Transverse colon (tissue), 4 donors: ENCODE measurements around the gene ASB17. TPM values are rescaled to one million over a fixed set of nuclear protein-coding genes. Genes with fewer than 3 reads are reported as not detected.

Experiments used
- DNase-seq: peaks from one replicate; pipeline ENCODE4 v3.0.0-alpha.2; 2019
- H3K27ac ChIP-seq, 4 donors: fragments of 200-600 bp; sonication (generic); 2 replicates each; pipeline ENCODE4 v1.5.1; 2016 to 2018; ENCODE audit warnings: inconsistent platforms in 4 of 4
- H3K27me3 ChIP-seq: fragments of 200-600 bp; sonication (generic); 2 replicates; pipeline ENCODE4 v1.5.1; 2017; ENCODE audit warnings: inconsistent platforms
- H3K36me3 ChIP-seq, 4 donors: fragments of 200-600 bp; sonication (generic); 2 replicates each; pipeline ENCODE4 v1.5.1; 2017 to 2019; ENCODE audit warnings: inconsistent platforms in 4 of 4
- H3K4me1 ChIP-seq, 4 donors: fragments of 200-600 bp; sonication (generic); 2 replicates each; pipeline ENCODE4 v1.5.1; 2017 to 2020; ENCODE audit warnings: inconsistent platforms in 4 of 4
- H3K4me3 ChIP-seq, 4 donors: fragments of 200-600 bp; sonication (generic); 1 replicate in 1 of 4; 2 replicates in 3 of 4; pipeline versions ENCODE4 v1.5.1 to v1.6.1; 2017 to 2019; ENCODE audit warnings: inconsistent platforms in 4 of 4
- H3K9me3 ChIP-seq, 2 donors: fragments of 200-600 bp; sonication (generic); 2 replicates each; pipeline ENCODE4 v1.5.1; 2017 to 2019; ENCODE audit warnings: inconsistent platforms in 2 of 2
- CTCF ChIP-seq, 5 experiments: fragments of 200-600 bp in 3 of 5; fragments of 450-650 bp in 2 of 5; sonication (generic) in 3 of 5; IDR thresholded peaks; 1 replicate in 2 of 5; 2 replicates in 3 of 5; pipeline ENCODE4 v1.5.1; 2016 to 2017; ENCODE audit warnings: antibody characterized with exemption in 5 of 5, inconsistent platforms in 3 of 5, mild to moderate bottlenecking in 2 of 5, moderate library complexity in 1 of 5
- EP300 ChIP-seq: sonication (generic); formaldehyde crosslinking; IDR thresholded peaks from one replicate; pipeline ENCODE4 v1.6.1; 2017; ENCODE audit warnings: antibody characterized with exemption, low read depth
- POLR2A ChIP-seq: fragments of 450-650 bp; IDR thresholded peaks from one replicate; pipeline ENCODE4 v1.6.1; 2016; ENCODE audit warnings: antibody characterized with exemption, mild to moderate bottlenecking, moderate library complexity
- POLR2AphosphoS5 ChIP-seq, 3 donors: sonication (generic); formaldehyde crosslinking; IDR thresholded peaks; one replicate each; pipeline ENCODE4 v1.6.1; 2016; ENCODE audit warnings: antibody characterized with exemption in 3 of 3
- WGBS, 2 donors: methylation state at CpG; one replicate each; pipeline ENCODE4 v1.1.5; 2018; ENCODE audit warnings: low coverage in 1 of 2; 5-methylcytosine and 5-hydroxymethylcytosine counted together
- in situ Hi-C, 4 donors: fragments of 200-750 bp; cut with MboI; loops; one replicate each; pipeline versions ENCODE4 v1.15.0 to v1.15.1; 2017; ENCODE audit warnings: low sequenced_read_pairs in 3 of 4, low pct_ligation_motif_present in 1 of 4, low pct_unique_long_range_greater_than_20kb in 1 of 4
- intact Hi-C: fragments of 100-400 bp; cut with DNase I; formaldehyde crosslinking; loops from one replicate; pipeline ENCODE4 v1.15.1; 2023; ENCODE audit warnings: low total_unique reads
- total RNA-seq, 4 donors: library from RNA; depleted of rRNA; stranded (reverse); fragments of >200 nt; gene quantifications; one replicate each; pipeline ENCODE4 v1.1.0, GENCODE V29; 2016

Gene ASB17
- total RNA-seq = not detected

DNA sequence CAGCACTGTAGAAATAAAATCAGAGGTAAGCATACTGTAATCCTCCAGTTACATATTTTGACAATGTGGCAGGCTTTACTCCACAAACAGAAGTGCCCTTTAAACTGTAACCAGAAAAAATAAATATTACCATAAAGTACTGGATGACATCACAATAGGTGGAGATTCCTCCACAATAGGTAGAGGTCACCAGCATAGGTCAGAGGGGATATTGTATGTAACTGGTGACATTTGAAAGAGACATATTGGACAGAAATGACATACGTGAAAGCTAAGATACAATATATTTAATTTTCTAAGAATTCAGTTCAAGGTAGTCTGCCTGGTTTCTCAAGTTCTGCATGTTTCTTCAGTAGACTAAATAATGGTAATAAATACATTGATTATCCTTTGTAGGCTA, at the start of gene ASB17:
TSS of gene ASB17 (minus strand) at position 101 of the 400 bp plus-strand sequence. CDS start 113 bp downstream, outside the sequence.
- intact Hi-C loops = no loop called here
- Histone ChIP-seq H3K9me3 (no peaks in the 10 kb centered on the region), H3K27ac (no peak within 1 kb of the TSS), H3K36me3 (no peaks in the 10 kb centered on the region), H3K4me1 (no peaks in the 10 kb centered on the region), H3K27me3 (no peaks in the 10 kb centered on the region), H3K4me3 (no peak within 1 kb of the TSS)
- in situ Hi-C loops = no loop called here
- DNase-seq = no peak
- WGBS, 2 donors = 70 to 96% methylated on average over 1 of the region's 1 CpG
- no peak for TF ChIP-seq CTCF (IDR thresholded peaks at IDR 0.05)
- TF ChIP-seq POLR2A = no peak
- no peak for TF ChIP-seq POLR2AphosphoS5 (IDR thresholded peaks at IDR 0.05)
- TF ChIP-seq EP300 = no peak

DNA sequence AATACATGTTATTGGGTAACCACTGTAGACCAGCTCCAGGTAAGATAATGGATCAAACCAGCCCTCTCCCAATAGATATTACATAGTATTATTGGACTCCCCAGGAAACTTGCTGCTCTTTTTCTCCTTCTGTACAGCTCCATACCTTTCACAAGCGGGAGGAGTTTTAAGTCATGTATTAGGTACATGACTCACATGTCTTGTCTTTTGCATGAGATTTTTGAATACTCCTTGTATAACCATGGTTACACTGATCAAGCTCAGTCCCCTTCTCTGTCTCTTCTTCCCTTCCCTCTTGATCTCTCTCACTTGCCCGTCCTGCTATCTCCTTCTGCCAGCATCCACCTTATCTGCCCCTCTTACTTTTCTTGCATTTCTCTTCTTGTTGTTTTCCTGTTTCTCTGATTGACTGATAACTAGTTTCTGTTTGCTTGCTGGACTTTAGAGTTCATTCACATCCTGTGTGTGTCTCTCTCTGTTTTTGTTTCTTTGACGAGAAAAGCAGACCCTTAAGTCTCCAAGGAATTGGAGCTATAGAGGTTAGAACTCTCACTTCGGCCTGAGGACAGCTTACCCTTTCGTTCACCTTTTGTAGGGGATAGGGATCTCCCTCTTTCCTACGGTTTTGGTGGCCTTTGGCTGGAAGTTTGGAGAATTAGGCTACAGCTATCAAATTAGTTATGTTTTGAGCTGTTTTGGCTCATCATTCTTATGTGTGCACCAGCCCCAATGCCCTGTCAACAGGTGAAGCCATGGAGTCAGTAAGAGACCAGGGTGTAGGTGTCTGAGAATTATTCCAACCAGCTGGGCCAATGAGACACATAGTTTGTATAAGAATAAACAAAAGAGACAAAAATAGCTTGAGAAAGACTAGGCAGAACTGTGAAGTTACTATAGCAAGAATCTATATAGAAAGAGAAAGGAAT, 49.0 kb upstream of the ASB17 start:
- H3K36me3 ChIP-seq = no peaks in the 10 kb centered on the region
- H3K4me3 ChIP-seq = no peak overlapping the region
- intact Hi-C loops = no loop called here
- 64 to 71% methylated on average over 4 to 6 of the region's 6 CpGs for WGBS, 2 donors
- H3K27me3 ChIP-seq = no peaks in the 10 kb centered on the region
- TF ChIP-seq POLR2A (no peak), EP300 (no peak), CTCF (IDR thresholded peaks at IDR 0.05) (no peak), POLR2AphosphoS5 (IDR thresholded peaks at IDR 0.05) (no peak)
- DNase-seq = no peak
- no peak overlapping the region for H3K27ac ChIP-seq
- in situ Hi-C loops = no loop called here
- no peaks in the 10 kb centered on the region for H3K4me1 ChIP-seq
- H3K9me3 ChIP-seq = peaks cover 0 to 3% of the 10 kb centered on the region in 2 donors

GRCh38 chr1:75970631-75971030, 38.4 kb upstream of the ASB17 start:
- no peak overlapping the region for H3K27ac ChIP-seq
- intact Hi-C loops (no loop called here), in situ Hi-C loops (no loop called here)
- TF ChIP-seq EP300 (no peak), POLR2A (no peak)
- no peaks in the 10 kb centered on the region for H3K9me3 ChIP-seq
- H3K36me3 ChIP-seq = no peaks in the 10 kb centered on the region
- no peak for DNase-seq
- no peaks in the 10 kb centered on the region for H3K27me3 ChIP-seq
- H3K4me3 ChIP-seq = no peak overlapping the region
- H3K4me1 ChIP-seq = no peaks in the 10 kb centered on the region

GRCh38 chr1:75969550-75969949, 37.3 kb upstream of the ASB17 start:
- H3K36me3 ChIP-seq = no peaks in the 10 kb centered on the region
- intact Hi-C loops = no loop called here
- H3K9me3 ChIP-seq = no peaks in the 10 kb centered on the region
- TF ChIP-seq EP300 (no peak), POLR2AphosphoS5 (IDR thresholded peaks at IDR 0.05) (no peak), CTCF (IDR thresholded peaks at IDR 0.05) (no peak), POLR2A (no peak)
- no peak overlapping the region for H3K27ac ChIP-seq
- H3K27me3 ChIP-seq = no peaks in the 10 kb centered on the region
- no peak for DNase-seq
- H3K4me3 ChIP-seq = no peak overlapping the region
- H3K4me1 ChIP-seq = no peaks in the 10 kb centered on the region
- in situ Hi-C loops = no loop called here
- 78 to 82% methylated on average over 3 of the region's 3 CpGs for WGBS, 2 donors
